DND-41 (cell line): ENCODE results near the gene RBM26.

ENCODE experiments used
- CTCF ChIP-seq: IDR thresholded peaks from 2 replicates; pipeline ENCODE4 v1.5.1; 2012; ENCODE audit warnings: borderline replicate concordance, low read length, moderate library complexity, mild to moderate bottlenecking; ENCODE audit not compliant: poor library complexity, severe bottlenecking; ENCODE audit errors: extremely low read depth
- EZH2 ChIP-seq: IDR thresholded peaks from 3 replicates; pipeline ENCODE4 v1.6.1; 2012; ENCODE audit warnings: borderline replicate concordance, low read depth, mild to moderate bottlenecking, moderate library complexity, low read length, inconsistent platforms; ENCODE audit not compliant: severe bottlenecking

GRCh38 chr13:79448413-79448812 lies 42.4 kb upstream of the RBM26 start:
- TF ChIP-seq CTCF (no peak), EZH2 (no peak)
